ENCODE results near the gene HECW1. TPM values are rescaled to one million over a fixed set of nuclear protein-coding genes. Genes with fewer than 3 reads are reported as not detected.

HECW1 gene
- total and polyA plus RNA-seq, 2 of the 8 experiments (the other 6 are each of a cell fraction or from before 2014, with no cell fraction given) = 2.9 to 12.7 TPM

GRCh38 chr7:43508461-43508860 is 396.0 kb downstream of the HECW1 start:
- Histone ChIP-seq H2AK5ac (ENCODE audit: low read depth, low read length) (no peak overlapping the region), H2AFZ (ENCODE audit: low read length) (no peak overlapping the region), H4K20me1 (replicated peaks in 1 of 2; ENCODE audit: control insufficient read depth in 1 of 2, insufficient read depth in 2 of 2, low read length in 2 of 2) (no peaks in the 10 kb centered on the region), H3K79me2 (ENCODE audit: control insufficient read depth in 1 of 2, insufficient read depth in 2 of 2, low read length in 2 of 2) (no peaks in the 10 kb centered on the region), H2BK12ac (ENCODE audit: low read depth, low read length) (no peak overlapping the region), H3K23me2 (ENCODE audit: low read depth, low read length) (no peaks in the 10 kb centered on the region; the same call in 1 of the 2 replicates), H3K14ac (ENCODE audit: insufficient read length) (no peak overlapping the region), H3K9me3 (ENCODE audit: insufficient read depth in 2 of 2, low read depth in 1 of 2, low read length in 1 of 2) (no peaks in the 10 kb centered on the region), H2BK120ac (replicated peaks; ENCODE audit: low read depth, low read length) (no peak overlapping the region), H2BK5ac (ENCODE audit: low read depth, low read length) (no peak overlapping the region), H3K27me3 (replicated peaks in 1 of 4; ENCODE audit: control insufficient read depth in 3 of 4, extremely low read depth in 1 of 4, insufficient read depth in 3 of 4, low read length in 3 of 4) (no peaks in the 10 kb centered on the region), H4K8ac (ENCODE audit: extremely low read depth, insufficient read depth, low read length) (no peak overlapping the region), H3K36me3 (ENCODE audit: control insufficient read depth in 2 of 4, insufficient read depth in 4 of 4, low read length in 3 of 4) (no peaks in the 10 kb centered on the region), H3K4me2 (ENCODE audit: insufficient read depth in 1 of 2, low read depth in 2 of 2, low read length in 2 of 2) (no peak overlapping the region), H3K4ac (replicated peaks; ENCODE audit: insufficient read length, low read depth, low read length) (no peak overlapping the region), H3K4me3 (ENCODE audit: extremely low read depth in 1 of 4, insufficient read depth in 2 of 4, low read depth in 3 of 4, low read length in 4 of 4) (no peak overlapping the region), H4K91ac (replicated peaks; ENCODE audit: insufficient read length, low read length) (no peak overlapping the region), H3K18ac (ENCODE audit: extremely low read depth, low read length) (no peak overlapping the region), H3K27ac (ENCODE audit: low read depth, low read length) (no peak overlapping the region), H3K56ac (replicated peaks; ENCODE audit: insufficient read length, low read depth, low read length) (no peak overlapping the region), H4K5ac (ENCODE audit: insufficient read length, low read depth, low read length) (no peak overlapping the region), H2BK15ac (ENCODE audit: low read length) (no peak overlapping the region), H3K9ac (replicated peaks in 1 of 4; ENCODE audit: extremely low read depth in 1 of 4, low read depth in 3 of 4, low read length in 3 of 4) (no peak overlapping the region), H3K79me1 (ENCODE audit: low read depth, low read length) (no peaks in the 10 kb centered on the region), H3K23ac (ENCODE audit: insufficient read length) (no peak overlapping the region), H2BK20ac (ENCODE audit: low read length) (no peak overlapping the region), H3K4me1 (replicated peaks in 1 of 4; ENCODE audit: control insufficient read depth in 3 of 4, insufficient read depth in 4 of 4, low read length in 3 of 4) (peaks cover 0 to 2% (median 0%) of the 10 kb centered on the region in 4 experiments; a peak in 1 of 7 replicates)
- CTCF ChIA-PET (ENCODE audit: partially characterized antibody) = interaction anchor here (0.9 to 1.7 kb wide), 4 partner anchors 52 to 338 kb away, joined by 3 to 5 read pairs (median 4); no protein-coding TSS in a partner anchor
- POLR2A ChIA-PET (ENCODE audit: partially characterized antibody) = no interaction called here
- no peak for TF ChIP-seq KDM4A (IDR thresholded peaks at IDR 0.05; ENCODE audit: low read depth, low read length, severe bottlenecking)
- no peak for TF ChIP-seq SAP30 (IDR thresholded peaks at IDR 0.05; ENCODE audit: insufficient read depth, insufficient replicate concordance, low read length)
- no peak for TF ChIP-seq YY1 (IDR thresholded peaks at IDR 0.05; ENCODE audit: low read depth, low read length)
- TF ChIP-seq TEAD4 (IDR thresholded peaks at IDR 0.05; ENCODE audit: low read depth, low read length) = no peak
- no peak for TF ChIP-seq KDM5A (IDR thresholded peaks at IDR 0.05; ENCODE audit: low read length)
- no peak for TF ChIP-seq MAFK (IDR thresholded peaks at IDR 0.05; ENCODE audit: low read depth, low read length)
- TF ChIP-seq JUND (IDR thresholded peaks at IDR 0.05; ENCODE audit: low read length) = no peak
- TF ChIP-seq TAF1 (IDR thresholded peaks at IDR 0.05; ENCODE audit: low read depth, low read length) = no peak
- TF ChIP-seq SP1 (IDR thresholded peaks at IDR 0.05; ENCODE audit: low read depth, low read length) = no peak
- DNase-seq (ENCODE audit: low read depth in 1 of 2, low spot score in 2 of 2) (no peak), FAIRE-seq (no peak)
- 63% methylated on average over 1 of the region's 1 CpG; no CpG with 5 or more reads in 1 of the 2 experiments for WGBS, 2 experiments (ENCODE audit: extremely low coverage in 1 of 2, insufficient coverage in 1 of 2, insufficient read length in 1 of 2, insufficient replicate concordance in 2 of 2, low coverage in 1 of 2, low lambda C conversion rate in 2 of 2, missing lambda C conversion rate in 1 of 2)

Data from H1 (cell line).